SK-N-SH treated with all-trans-retinoic acid at 6 μM for 48 hours (cell line): ENCODE results near the gene C6orf163.

Experiments used
- GLIS3 ChIP-seq: fragments of 250-450 bp; sonication (Bioruptor Pico); IDR thresholded peaks from 2 replicates; pipeline ENCODE4 v1.5.0; 2020; ENCODE audit warnings: mild to moderate bottlenecking, moderate library complexity
- PATZ1 ChIP-seq: fragments of 250-450 bp; sonication (Bioruptor Pico); IDR thresholded peaks from 2 replicates; pipeline ENCODE4 v1.8.0; 2020; ENCODE audit warnings: mild to moderate bottlenecking, moderate library complexity, borderline replicate concordance
- POU6F1 ChIP-seq: fragments of 250-450 bp; sonication (Bioruptor Pico); IDR thresholded peaks from 2 replicates; pipeline ENCODE4 v1.8.0; 2021; ENCODE audit warnings: low read depth, mild to moderate bottlenecking, moderate library complexity, borderline replicate concordance
- RARB ChIP-seq: fragments of 250-450 bp; sonication (Bioruptor Pico); IDR thresholded peaks from 2 replicates; pipeline ENCODE4 v1.8.0; 2021; ENCODE audit warnings: mild to moderate bottlenecking, moderate library complexity
- TSHZ2 ChIP-seq: fragments of 250-450 bp; sonication (Bioruptor Pico); IDR thresholded peaks from 2 replicates; pipeline ENCODE4 v1.5.0; 2020; ENCODE audit warnings: mild to moderate bottlenecking, moderate library complexity
- ZC3H10 ChIP-seq: fragments of 250-450 bp; sonication (Bioruptor Pico); IDR thresholded peaks from 2 replicates; pipeline ENCODE4 v1.5.1; 2021; ENCODE audit warnings: mild to moderate bottlenecking, moderate library complexity
- ZNF565 ChIP-seq: fragments of 450-650 bp; formaldehyde crosslinking; conservative IDR thresholded peaks from 2 replicates; pipeline ENCODE4 v1.5.0; 2020; ENCODE audit warnings: low read depth, mild to moderate bottlenecking, moderate library complexity
- ZNF8 ChIP-seq: fragments of 450-650 bp; formaldehyde crosslinking; IDR thresholded peaks from 2 replicates; pipeline ENCODE4 v1.5.0; 2020; ENCODE audit warnings: mild to moderate bottlenecking, moderate library complexity

GRCh38 chr6:87330961-87331360 lies 13.7 kb upstream of the C6orf163 start:
- TF ChIP-seq ZNF565 (no peak), PATZ1 (CRISPR knock-in tag) (no peak), RARB (CRISPR knock-in tag) (no peak), GLIS3 (no peak), POU6F1 (CRISPR knock-in tag) (no peak), ZNF8 (CRISPR knock-in tag) (no peak), TSHZ2 (CRISPR knock-in tag) (no peak), ZC3H10 (no peak)
